Stomach smooth muscle (tissue), 2 donors: ENCODE results near the gene PTPN20.

Experiments
- H3K27ac ChIP-seq: one replicate; pipeline ENCODE4 v1.7.0; 2013; ENCODE audit warnings: mild to moderate bottlenecking, low read length, inconsistent platforms
- H3K27me3 ChIP-seq, 2 donors: one replicate each; pipeline ENCODE4 v1.7.0; 2013; ENCODE audit warnings: low read length in 2 of 2; ENCODE audit not compliant: insufficient read depth in 2 of 2, control insufficient read depth in 1 of 2
- H3K36me3 ChIP-seq, 2 donors: one replicate each; pipeline ENCODE4 v1.7.0; 2013; ENCODE audit warnings: low read length in 2 of 2; ENCODE audit not compliant: control insufficient read depth in 2 of 2, insufficient read depth in 2 of 2
- H3K4me1 ChIP-seq: one replicate; pipeline ENCODE4 v1.7.0; 2013; ENCODE audit warnings: low read length; ENCODE audit not compliant: control insufficient read depth, insufficient read depth
- H3K4me3 ChIP-seq, 2 donors: one replicate each; pipeline ENCODE4 v1.7.0; 2013; ENCODE audit warnings: low read length in 2 of 2
- H3K9ac ChIP-seq, 2 donors: one replicate each; pipeline ENCODE4 v1.7.0; 2013; ENCODE audit warnings: low read length in 2 of 2, mild to moderate bottlenecking in 1 of 2
- H3K9me3 ChIP-seq, 2 donors: one replicate each; pipeline ENCODE4 v1.7.0; 2013; ENCODE audit warnings: low read length in 2 of 2; ENCODE audit not compliant: control insufficient read depth in 2 of 2
- donor health status: healthy.
- donor health status: Pancreatic carcinoma.

Gene PTPN20

DNA sequence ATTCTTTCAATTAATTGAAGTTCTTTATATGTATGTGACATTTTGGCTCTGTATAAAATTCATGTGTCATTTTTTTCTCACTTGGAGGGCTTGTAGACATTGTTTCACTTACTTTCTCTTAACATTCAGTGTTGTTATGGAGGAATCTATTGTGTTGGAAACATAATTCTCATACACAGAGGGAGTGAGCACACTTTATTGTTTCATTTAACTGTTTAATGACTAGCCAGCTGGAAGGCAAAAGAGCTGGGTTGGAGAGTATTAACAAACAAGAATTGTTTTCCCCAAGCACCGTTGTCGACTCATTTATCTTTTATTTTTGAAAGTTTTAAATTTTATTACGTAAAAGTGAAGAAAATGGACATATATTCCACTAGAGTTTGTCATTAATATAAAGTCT is 98.8 kb downstream of the PTPN20 start:
- Histone ChIP-seq H3K27me3 (peaks cover 0 to 2% of the 10 kb centered on the region in 2 donors), H3K4me1 (peaks cover 3% of the 10 kb centered on the region), H3K9me3 (no peaks in the 10 kb centered on the region), H3K4me3 (no peak overlapping the region), H3K36me3 (no peaks in the 10 kb centered on the region), H3K27ac (no peak overlapping the region), H3K9ac (no peak overlapping the region)

DNA sequence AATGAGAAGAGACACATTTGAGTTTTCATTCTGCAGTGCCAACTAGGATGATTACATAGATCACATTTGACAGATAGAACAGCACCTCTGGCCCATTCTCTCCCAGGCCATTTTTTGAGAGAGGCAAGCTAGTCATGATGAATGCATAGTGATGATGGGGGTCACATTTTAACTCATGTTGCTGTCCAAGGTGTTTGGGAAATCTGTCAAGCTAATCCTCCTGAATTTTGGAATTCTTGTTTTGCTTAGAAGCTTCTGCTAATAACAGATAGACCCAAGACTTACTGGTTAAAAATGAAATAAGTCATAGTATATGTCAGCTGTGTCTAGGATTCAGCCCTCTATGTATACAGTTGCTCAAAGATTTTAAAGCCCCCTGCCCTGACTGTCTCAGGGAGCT is 101.0 kb downstream of the PTPN20 start:
- H3K4me3 ChIP-seq: no peak overlapping the region
- peaks cover 3% of the 10 kb centered on the region for H3K4me1 ChIP-seq
- H3K9ac ChIP-seq: no peak overlapping the region
- H3K36me3 ChIP-seq: no peaks in the 10 kb centered on the region
- H3K9me3 ChIP-seq: no peaks in the 10 kb centered on the region
- H3K27me3 ChIP-seq: peaks cover 0 to 2% of the 10 kb centered on the region in 2 donors
- no peak overlapping the region for H3K27ac ChIP-seq

DNA sequence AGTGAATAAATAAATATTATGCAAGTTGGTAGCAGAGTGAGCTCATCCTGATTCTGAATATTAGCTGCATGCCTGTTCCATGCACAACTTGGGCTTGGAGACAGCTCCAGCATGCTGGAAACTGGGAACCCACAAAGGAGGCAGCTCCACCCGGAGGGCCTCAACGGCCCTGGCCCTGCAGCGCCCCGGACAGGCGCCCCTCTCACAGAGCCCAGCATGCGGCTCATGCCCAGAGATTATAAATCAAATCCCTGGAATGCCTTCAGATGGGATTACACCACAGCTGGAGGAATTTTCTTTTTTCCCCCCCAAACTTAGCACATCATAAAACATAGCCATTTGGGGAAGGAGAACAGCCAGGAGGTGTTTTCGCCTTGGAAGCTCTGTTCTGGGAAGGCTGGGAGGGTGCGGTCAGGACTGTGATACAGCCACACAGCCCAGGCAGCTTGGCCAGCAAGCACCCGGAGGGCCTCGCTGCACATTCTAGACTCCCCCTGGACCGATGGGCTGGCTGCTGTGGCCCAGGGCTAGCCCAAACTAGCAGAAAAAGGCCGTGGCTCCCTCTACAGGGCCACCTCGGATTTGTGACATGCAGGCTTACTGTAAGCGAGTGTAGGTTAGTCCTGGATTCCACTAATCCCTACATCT is 102.4 kb downstream of the PTPN20 start:
- H3K9ac ChIP-seq: no peak overlapping the region
- no peaks in the 10 kb centered on the region for H3K9me3 ChIP-seq
- peaks cover 0 to 2% of the 10 kb centered on the region in 2 donors for H3K27me3 ChIP-seq
- peaks cover 3% of the 10 kb centered on the region for H3K4me1 ChIP-seq
- no peak overlapping the region for H3K27ac ChIP-seq
- no peak overlapping the region for H3K4me3 ChIP-seq
- H3K36me3 ChIP-seq: no peaks in the 10 kb centered on the region

DNA sequence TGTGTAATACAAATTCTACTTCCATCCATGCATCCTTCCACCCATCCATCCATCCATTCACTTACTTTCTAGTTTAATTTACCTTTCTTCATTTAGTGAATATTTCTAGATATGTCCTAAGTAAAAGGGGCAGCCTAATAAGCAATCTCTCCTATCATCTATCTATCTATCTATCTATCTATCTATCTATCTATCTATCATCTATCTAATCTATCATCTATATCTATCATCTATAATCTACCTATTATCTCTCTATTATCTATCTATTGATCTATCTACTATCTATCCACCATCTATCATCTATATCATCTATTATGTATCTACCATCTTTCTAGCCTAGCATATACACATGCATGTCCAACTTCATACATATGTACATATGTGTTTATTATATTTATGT is 104.2 kb downstream of the PTPN20 start:
- Histone ChIP-seq H3K36me3 (no peaks in the 10 kb centered on the region), H3K4me1 (peaks cover 3% of the 10 kb centered on the region), H3K27ac (no peak overlapping the region), H3K4me3 (no peak overlapping the region), H3K9ac (no peak overlapping the region), H3K27me3 (peaks cover 0 to 2% of the 10 kb centered on the region in 2 donors), H3K9me3 (no peaks in the 10 kb centered on the region)

DNA sequence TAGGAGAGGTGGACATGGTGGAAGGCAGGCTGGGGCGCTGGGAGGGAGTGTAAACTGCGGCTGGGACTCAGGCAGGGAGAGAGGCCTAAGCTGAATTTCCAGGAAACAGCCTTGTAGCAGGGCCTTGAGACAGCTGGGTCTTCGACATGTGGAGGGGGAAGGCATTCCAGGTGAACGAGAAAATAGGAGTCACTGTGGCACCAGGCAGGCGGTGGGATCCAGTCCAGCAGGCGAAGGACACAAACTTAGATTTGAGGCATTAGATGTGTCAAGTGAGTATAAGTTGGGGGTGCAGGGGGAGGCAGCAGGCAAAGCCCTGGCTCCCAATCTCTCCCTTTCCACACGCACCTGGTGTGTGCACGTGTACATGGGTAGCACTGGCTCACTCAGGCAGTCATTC is 105.3 kb downstream of the PTPN20 start:
- H3K27me3 ChIP-seq: peaks cover 0 to 2% of the 10 kb centered on the region in 2 donors
- no peak overlapping the region for H3K4me3 ChIP-seq
- no peaks in the 10 kb centered on the region for H3K9me3 ChIP-seq
- no peak overlapping the region for H3K27ac ChIP-seq
- H3K36me3 ChIP-seq: no peaks in the 10 kb centered on the region
- peaks cover 3% of the 10 kb centered on the region for H3K4me1 ChIP-seq
- H3K9ac ChIP-seq: no peak overlapping the region

DNA sequence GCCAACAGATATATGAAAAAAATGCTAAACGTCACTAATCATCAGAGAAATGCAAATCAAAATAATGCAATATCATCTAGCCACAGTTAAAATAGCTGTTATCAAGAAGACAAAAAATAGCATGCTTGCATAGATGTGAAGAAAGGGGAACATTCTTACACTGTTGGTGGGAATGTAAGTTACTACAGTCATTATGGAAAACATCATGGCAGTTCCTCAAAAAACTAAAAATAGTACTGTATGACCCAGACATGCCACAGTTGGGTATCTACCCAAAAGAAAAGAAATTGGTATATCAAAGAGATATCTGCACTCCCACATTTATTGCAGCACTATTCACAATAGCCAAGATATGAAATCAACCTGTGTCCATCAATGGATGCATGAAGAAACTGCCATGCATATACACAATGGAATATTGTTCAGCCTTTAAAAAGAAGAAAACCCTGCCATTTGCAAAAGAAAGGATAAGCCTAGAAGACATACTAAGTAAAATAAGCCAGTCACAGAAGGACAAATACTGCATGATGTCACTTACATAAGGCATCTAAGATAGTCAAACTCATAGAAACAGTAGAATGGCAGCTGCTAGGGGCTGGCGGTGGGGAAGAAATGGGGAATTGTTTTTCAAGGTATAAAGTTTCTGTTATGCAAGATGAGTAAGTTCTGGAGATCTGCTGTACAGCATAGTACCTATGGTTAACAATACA is 107.0 kb downstream of the PTPN20 start:
- Histone ChIP-seq H3K9ac (no peak overlapping the region), H3K27me3 (peaks cover 0 to 2% of the 10 kb centered on the region in 2 donors), H3K27ac (no peak overlapping the region), H3K9me3 (no peaks in the 10 kb centered on the region), H3K4me1 (peaks cover 6% of the 10 kb centered on the region), H3K36me3 (no peaks in the 10 kb centered on the region), H3K4me3 (no peak overlapping the region)

DNA sequence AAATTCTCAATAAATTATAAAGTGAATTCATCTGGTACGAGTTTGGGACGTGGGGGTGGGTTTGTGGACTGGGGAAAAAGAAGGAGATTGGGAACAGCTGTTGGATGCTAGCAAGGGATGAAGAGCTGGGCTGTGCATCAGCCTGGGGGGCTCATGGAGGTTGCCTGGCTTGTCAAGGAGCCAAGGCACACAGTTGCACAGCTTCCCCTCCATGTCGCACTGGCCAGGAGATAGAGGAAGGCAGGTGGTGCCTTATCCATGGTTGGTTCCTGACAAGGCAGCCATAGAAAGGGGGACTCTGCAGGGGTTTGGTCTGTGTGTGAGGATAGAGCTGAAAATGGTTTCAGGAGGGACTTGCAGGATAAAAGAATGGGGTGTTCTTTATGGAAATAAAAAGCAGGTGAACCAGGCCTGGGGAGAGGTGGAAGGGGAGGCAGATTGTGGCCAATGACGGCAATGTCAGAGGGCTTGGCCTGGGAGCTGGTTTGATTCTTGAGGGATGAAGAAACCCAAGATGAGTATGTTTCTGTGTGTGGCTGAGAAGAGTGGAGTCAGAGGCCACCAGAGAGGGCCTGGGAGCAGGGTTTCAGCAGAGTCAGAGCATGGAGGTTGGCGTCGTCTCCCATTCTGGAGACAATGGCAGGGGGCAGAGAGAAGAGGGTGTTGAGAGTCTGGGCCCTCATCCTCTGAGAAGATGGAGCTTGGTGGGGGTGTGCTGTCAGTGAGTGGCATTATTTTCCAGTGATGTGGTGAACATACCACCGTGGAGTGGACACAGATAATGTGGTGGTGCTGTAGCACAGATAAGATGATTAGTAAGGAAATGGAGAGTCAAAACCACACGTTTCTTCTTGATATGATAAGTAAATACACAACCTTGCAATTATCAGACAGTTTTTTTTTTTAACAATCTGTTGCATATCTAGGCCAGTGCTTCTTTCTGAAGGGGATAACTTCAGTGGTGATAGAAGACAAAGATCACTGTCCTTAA is 108.2 kb downstream of the PTPN20 start:
- no peaks in the 10 kb centered on the region for H3K9me3 ChIP-seq
- peaks cover 4% of the 10 kb centered on the region for H3K4me1 ChIP-seq
- no peaks in the 10 kb centered on the region for H3K36me3 ChIP-seq
- no peaks in the 10 kb centered on the region for H3K27me3 ChIP-seq
- no peak overlapping the region for H3K9ac ChIP-seq
- H3K4me3 ChIP-seq: no peak overlapping the region
- H3K27ac ChIP-seq: no peak overlapping the region

DNA sequence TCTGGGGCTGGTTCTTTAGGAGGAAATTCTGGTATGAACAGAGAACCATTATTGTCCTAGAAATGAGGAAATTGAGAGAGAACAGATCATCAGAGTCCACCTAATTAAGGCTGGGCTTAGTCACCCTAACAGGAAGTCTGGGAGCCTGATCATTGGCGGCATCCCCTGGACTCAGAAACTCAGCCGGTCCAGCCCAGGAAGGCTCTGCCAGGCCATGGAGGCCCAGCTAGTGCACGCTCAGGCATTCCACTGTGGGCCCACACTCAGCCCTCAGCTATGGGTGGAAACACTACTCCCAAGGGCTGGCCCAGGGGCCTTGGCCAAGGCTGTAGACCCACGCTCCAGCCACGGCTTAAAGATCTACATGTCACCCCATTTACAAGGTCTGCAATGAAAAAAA is 109.2 kb downstream of the PTPN20 start:
- H3K27ac ChIP-seq: no peak overlapping the region

DNA sequence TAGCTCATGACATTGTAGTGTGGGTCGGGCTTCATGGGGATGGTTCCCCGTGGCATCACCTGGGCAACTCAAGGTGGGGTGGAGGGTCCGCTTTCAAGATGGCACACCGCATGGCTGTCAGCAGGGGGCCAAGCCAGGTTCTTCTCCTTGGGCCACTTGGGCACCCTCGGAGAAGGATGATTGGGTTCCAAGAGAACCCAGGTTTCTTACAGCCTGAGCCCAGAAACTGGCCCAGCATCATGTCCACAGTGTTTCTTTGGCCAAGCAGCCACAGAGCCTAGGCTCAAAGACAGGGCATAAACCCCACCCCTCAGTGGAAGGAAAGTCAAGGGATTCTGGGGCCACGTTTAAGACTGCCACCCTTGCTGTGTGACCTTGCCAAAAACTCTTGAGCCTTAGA is 110.6 kb downstream of the PTPN20 start:
- Histone ChIP-seq H3K9ac (no peak overlapping the region), H3K27ac (no peak overlapping the region), H3K9me3 (no peaks in the 10 kb centered on the region), H3K36me3 (no peaks in the 10 kb centered on the region), H3K27me3 (no peaks in the 10 kb centered on the region), H3K4me1 (peaks cover 14% of the 10 kb centered on the region), H3K4me3 (no peak overlapping the region)

More for the DNA sequence above, 109.2 kb downstream of the PTPN20 start:
- H3K27me3 ChIP-seq: no peaks in the 10 kb centered on the region
- H3K9ac ChIP-seq: no peak overlapping the region
- peaks cover 11% of the 10 kb centered on the region for H3K4me1 ChIP-seq
- no peak overlapping the region for H3K4me3 ChIP-seq
- no peaks in the 10 kb centered on the region for H3K36me3 ChIP-seq
- no peaks in the 10 kb centered on the region for H3K9me3 ChIP-seq

DNA sequence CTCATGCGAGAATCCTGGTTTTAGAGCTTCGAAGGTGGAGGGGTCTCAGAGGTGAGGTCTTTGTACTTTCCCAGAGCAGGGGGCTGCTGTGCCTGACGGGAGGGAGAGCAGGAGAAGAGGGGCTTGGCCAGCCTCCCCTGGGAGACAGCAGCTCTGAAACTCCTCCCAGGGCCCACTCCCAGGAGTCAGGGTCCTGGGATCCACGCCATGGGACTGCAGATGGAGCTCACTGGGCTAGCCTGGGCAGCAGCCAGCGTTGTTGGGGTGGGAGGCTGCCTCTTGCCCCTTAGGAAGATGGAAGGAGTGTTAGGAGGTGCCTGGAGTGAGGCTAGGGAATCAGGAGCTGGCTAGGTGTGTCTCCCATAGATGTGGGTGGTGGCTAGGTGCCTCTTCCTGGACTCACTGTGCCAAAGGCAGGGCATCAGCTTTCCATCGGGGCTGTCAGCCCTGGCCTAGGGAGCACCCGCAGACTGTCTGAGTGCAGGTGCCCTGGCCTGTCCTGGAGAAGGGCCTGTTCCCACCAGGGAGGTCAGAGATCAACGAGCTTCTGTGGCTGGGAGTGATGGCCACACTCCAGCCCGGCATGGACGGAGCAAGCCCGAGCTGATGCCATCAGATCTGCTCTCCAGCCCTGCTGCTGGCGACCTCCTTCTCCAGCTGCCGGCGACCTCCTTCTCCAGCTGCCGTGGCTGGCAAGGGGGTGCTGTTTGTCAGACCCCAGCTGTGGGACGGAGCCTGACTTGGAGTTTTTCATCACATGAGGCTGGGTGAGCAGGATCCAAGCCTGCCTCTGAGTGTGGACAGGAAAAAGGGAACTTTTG is 111.3 kb downstream of the PTPN20 start:
- Histone ChIP-seq H3K4me3 (no peak overlapping the region), H3K9ac (no peak overlapping the region), H3K27me3 (no peaks in the 10 kb centered on the region), H3K4me1 (peaks cover 14% of the 10 kb centered on the region), H3K36me3 (no peaks in the 10 kb centered on the region), H3K27ac (no peak overlapping the region), H3K9me3 (no peaks in the 10 kb centered on the region)
